Measurements from ENCODE around the gene LPP.

The LPP gene

GRCh38 chr3:188192034-188192433, 38.1 kb downstream of the LPP start:
- no peak for DNase-seq
- Mint-ChIP-seq H3K4me3 (no peak overlapping the region), H3K27ac (no peak overlapping the region), H3K9me3 (no peaks in the 10 kb centered on the region), H3K4me1 (peaks cover 43% of the 10 kb centered on the region), H3K27me3 (no peaks in the 10 kb centered on the region)
- ATAC-seq: no peak

- DNase-seq: no peak
- peaks cover 39% of the 10 kb centered on the region for H3K4me1 Mint-ChIP-seq
Observed at GRCh38 chr3:188194332-188194731, 40.4 kb downstream of the LPP start.

GRCh38 chr3:188196232-188196990, 42.5 kb downstream of the LPP start:
- Mint-ChIP-seq H3K27me3 (no peaks in the 10 kb centered on the region), H3K4me1 (peaks cover 23% of the 10 kb centered on the region), H3K9me3 (no peaks in the 10 kb centered on the region), H3K4me3 (no peak overlapping the region), H3K27ac (peak overlapping the region in 1 of 2 donors; percentile 67)
- DNase-seq (no peak), ATAC-seq (no peak)

More at GRCh38 chr3:188194332-188194731, 40.4 kb downstream of the LPP start:
- no peak for ATAC-seq
- H3K27ac Mint-ChIP-seq: no peak overlapping the region
- no peaks in the 10 kb centered on the region for H3K9me3 Mint-ChIP-seq
- no peak overlapping the region for H3K4me3 Mint-ChIP-seq
- H3K27me3 Mint-ChIP-seq: no peaks in the 10 kb centered on the region

- Mint-ChIP-seq H3K4me1 (peaks cover 19% of the 10 kb centered on the region), H3K4me3 (no peak overlapping the region), H3K9me3 (no peaks in the 10 kb centered on the region), H3K27me3 (no peaks in the 10 kb centered on the region), H3K27ac (no peak overlapping the region)
- peak; percentile 87 for ATAC-seq
- no peak for DNase-seq
Observed at GRCh38 chr3:188197388-188197847, 43.5 kb downstream of the LPP start.

- no peak overlapping the region for H3K27ac Mint-ChIP-seq
- no peak for DNase-seq
- no peak for ATAC-seq
- no peaks in the 10 kb centered on the region for H3K9me3 Mint-ChIP-seq
- no peaks in the 10 kb centered on the region for H3K27me3 Mint-ChIP-seq
- H3K4me1 Mint-ChIP-seq: peaks cover 23% of the 10 kb centered on the region
- H3K4me3 Mint-ChIP-seq: no peak overlapping the region
Observed at GRCh38 chr3:188198001-188198400, 44.0 kb downstream of the LPP start.

- Mint-ChIP-seq H3K4me1 (peaks cover 24% of the 10 kb centered on the region), H3K9me3 (no peaks in the 10 kb centered on the region), H3K4me3 (no peak overlapping the region), H3K27me3 (no peaks in the 10 kb centered on the region), H3K27ac (no peak overlapping the region)
- DNase-seq: no peak
- no peak for ATAC-seq
Observed at GRCh38 chr3:188198760-188199327, 44.9 kb downstream of the LPP start.

- DNase-seq (no peak), ATAC-seq (no peak)
- Mint-ChIP-seq H3K9me3 (no peaks in the 10 kb centered on the region), H3K4me3 (no peak overlapping the region), H3K4me1 (peaks cover 28% of the 10 kb centered on the region), H3K27me3 (no peaks in the 10 kb centered on the region), H3K27ac (no peak overlapping the region)
Observed at GRCh38 chr3:188199386-188199785, 45.4 kb downstream of the LPP start.

- Mint-ChIP-seq H3K4me3 (no peak overlapping the region), H3K4me1 (peaks cover 28% of the 10 kb centered on the region), H3K27me3 (no peaks in the 10 kb centered on the region), H3K27ac (no peak overlapping the region), H3K9me3 (no peaks in the 10 kb centered on the region)
- DNase-seq (no peak), ATAC-seq (no peak)
Observed at GRCh38 chr3:188200481-188200880, 46.5 kb downstream of the LPP start.

- DNase-seq (peak in 1 of 2 donors; percentile 18), ATAC-seq (peak; percentile 71)
- H3K4me1 Mint-ChIP-seq: peaks cover 15% of the 10 kb centered on the region
- no peaks in the 10 kb centered on the region for H3K27me3 Mint-ChIP-seq
- no peaks in the 10 kb centered on the region for H3K9me3 Mint-ChIP-seq
- H3K27ac Mint-ChIP-seq: peak overlapping the region in 1 of 2 donors; percentile 56
- no peak overlapping the region for H3K4me3 Mint-ChIP-seq
Observed at GRCh38 chr3:188202358-188203138, 48.6 kb downstream of the LPP start.

GRCh38 chr3:188204526-188204925, 50.6 kb downstream of the LPP start:
- DNase-seq: no peak
- Mint-ChIP-seq H3K27me3 (no peaks in the 10 kb centered on the region), H3K27ac (no peak overlapping the region), H3K4me1 (peaks cover 12% of the 10 kb centered on the region), H3K9me3 (no peaks in the 10 kb centered on the region), H3K4me3 (no peak overlapping the region)
- ATAC-seq: no peak

- no peak overlapping the region for H3K4me3 Mint-ChIP-seq
- peaks cover 12% of the 10 kb centered on the region for H3K4me1 Mint-ChIP-seq
- no peak for ATAC-seq
- DNase-seq: no peak
- no peaks in the 10 kb centered on the region for H3K27me3 Mint-ChIP-seq
- no peak overlapping the region for H3K27ac Mint-ChIP-seq
- no peaks in the 10 kb centered on the region for H3K9me3 Mint-ChIP-seq
Observed at GRCh38 chr3:188205992-188206416, 52.0 kb downstream of the LPP start.

- Mint-ChIP-seq H3K4me1 (peaks cover 12% of the 10 kb centered on the region), H3K27ac (no peak overlapping the region), H3K27me3 (no peaks in the 10 kb centered on the region), H3K4me3 (no peak overlapping the region), H3K9me3 (no peaks in the 10 kb centered on the region)
- DNase-seq: no peak
- no peak for ATAC-seq
Observed at GRCh38 chr3:188206787-188207186, 52.8 kb downstream of the LPP start.

GRCh38 chr3:188207941-188208515, 54.1 kb downstream of the LPP start:
- Mint-ChIP-seq H3K27ac (no peak overlapping the region), H3K4me3 (no peak overlapping the region), H3K9me3 (no peaks in the 10 kb centered on the region), H3K27me3 (no peaks in the 10 kb centered on the region), H3K4me1 (peaks cover 11% of the 10 kb centered on the region)
- no peak for ATAC-seq
- DNase-seq: no peak

GRCh38 chr3:188208516-188208981, 54.6 kb downstream of the LPP start:
- H3K9me3 Mint-ChIP-seq: no peaks in the 10 kb centered on the region
- DNase-seq (no peak), ATAC-seq (no peak)
- peaks cover 13% of the 10 kb centered on the region for H3K4me1 Mint-ChIP-seq
- no peak overlapping the region for H3K27ac Mint-ChIP-seq
- no peaks in the 10 kb centered on the region for H3K27me3 Mint-ChIP-seq
- no peak overlapping the region for H3K4me3 Mint-ChIP-seq

GRCh38 chr3:188209034-188209433, 55.1 kb downstream of the LPP start:
- Mint-ChIP-seq H3K4me3 (no peak overlapping the region), H3K27me3 (no peaks in the 10 kb centered on the region), H3K9me3 (no peaks in the 10 kb centered on the region), H3K4me1 (peaks cover 15% of the 10 kb centered on the region), H3K27ac (no peak overlapping the region)
- DNase-seq: no peak
- ATAC-seq: no peak
